T-helper 2 cell treated with Interferon-gamma antibody and Interleukin-4, amounts not matched to agents 5 μg/mL and 100 μg/mL, for 36 hours (primary cell): ENCODE measurements around the gene SIGLEC9.

Source experiments
- DNase-seq: peaks from one replicate; pipeline ENCODE4 v3.0.0; 2021; ENCODE audit warnings: low spot score
- H3K27ac Mint-ChIP-seq: one replicate; pipeline ENCODE4 v1.8.0; 2021; ENCODE audit warnings: mild to moderate bottlenecking, mixed read lengths
- H3K27me3 Mint-ChIP-seq: one replicate; pipeline ENCODE4 v1.8.0; 2021; ENCODE audit warnings: low read depth, mixed read lengths
- H3K36me3 Mint-ChIP-seq: one replicate; pipeline ENCODE4 v1.8.0; 2021; ENCODE audit warnings: low read depth, mixed read lengths
- H3K4me1 Mint-ChIP-seq: one replicate; pipeline ENCODE4 v1.8.0; 2021; ENCODE audit warnings: low read depth, mixed read lengths
- H3K4me3 Mint-ChIP-seq: one replicate; pipeline ENCODE4 v1.8.0; 2022; ENCODE audit warnings: mild to moderate bottlenecking, moderate library complexity, mixed read lengths
- H3K9me3 Mint-ChIP-seq: one replicate; pipeline ENCODE4 v1.8.0; 2021; ENCODE audit warnings: mixed read lengths

Gene SIGLEC9

GRCh38 chr19:51102991-51103390, 21.7 kb upstream of the SIGLEC9 start:
- Mint-ChIP-seq H3K4me1 (peaks cover 15% of the 10 kb centered on the region), H3K27me3 (no peaks in the 10 kb centered on the region), H3K9me3 (no peaks in the 10 kb centered on the region), H3K27ac (no peak overlapping the region), H3K4me3 (no peak overlapping the region), H3K36me3 (peaks cover 28% of the 10 kb centered on the region)
- no peak for DNase-seq

DNA sequence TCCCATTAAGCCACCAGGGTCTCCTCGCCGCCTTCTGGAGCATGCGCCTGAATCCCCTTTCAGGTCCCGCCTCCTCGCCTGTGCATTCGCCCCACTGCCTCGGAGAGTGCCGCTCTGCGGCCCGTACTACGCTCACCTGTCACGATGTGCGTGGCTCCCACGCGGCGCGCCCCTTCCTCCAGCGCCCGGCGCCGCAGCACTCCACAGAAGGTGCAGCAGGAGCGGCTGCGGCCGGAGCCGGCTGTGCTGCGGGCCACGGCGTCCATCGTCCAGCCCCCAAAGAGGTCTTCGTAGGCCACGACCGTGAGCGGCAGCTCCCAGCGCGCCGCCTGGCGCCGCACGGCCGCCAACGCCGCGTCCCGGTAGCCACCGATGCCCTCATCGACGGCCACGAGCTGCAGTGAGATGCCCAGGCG, 20.8 kb upstream of the SIGLEC9 start:
- Mint-ChIP-seq H3K4me1 (peaks cover 20% of the 10 kb centered on the region), H3K27me3 (no peaks in the 10 kb centered on the region), H3K4me3 (no peak overlapping the region), H3K27ac (no peak overlapping the region), H3K9me3 (no peaks in the 10 kb centered on the region), H3K36me3 (peaks cover 28% of the 10 kb centered on the region)
- no peak for DNase-seq

GRCh38 chr19:51107406-51108065, 17.2 kb upstream of the SIGLEC9 start:
- Mint-ChIP-seq H3K9me3 (no peaks in the 10 kb centered on the region), H3K36me3 (peaks cover 11% of the 10 kb centered on the region), H3K27me3 (no peaks in the 10 kb centered on the region), H3K27ac (peak overlapping the region; percentile 96), H3K4me1 (peaks cover 21% of the 10 kb centered on the region), H3K4me3 (peak overlapping the region; percentile 95)
- no peak for DNase-seq

DNA sequence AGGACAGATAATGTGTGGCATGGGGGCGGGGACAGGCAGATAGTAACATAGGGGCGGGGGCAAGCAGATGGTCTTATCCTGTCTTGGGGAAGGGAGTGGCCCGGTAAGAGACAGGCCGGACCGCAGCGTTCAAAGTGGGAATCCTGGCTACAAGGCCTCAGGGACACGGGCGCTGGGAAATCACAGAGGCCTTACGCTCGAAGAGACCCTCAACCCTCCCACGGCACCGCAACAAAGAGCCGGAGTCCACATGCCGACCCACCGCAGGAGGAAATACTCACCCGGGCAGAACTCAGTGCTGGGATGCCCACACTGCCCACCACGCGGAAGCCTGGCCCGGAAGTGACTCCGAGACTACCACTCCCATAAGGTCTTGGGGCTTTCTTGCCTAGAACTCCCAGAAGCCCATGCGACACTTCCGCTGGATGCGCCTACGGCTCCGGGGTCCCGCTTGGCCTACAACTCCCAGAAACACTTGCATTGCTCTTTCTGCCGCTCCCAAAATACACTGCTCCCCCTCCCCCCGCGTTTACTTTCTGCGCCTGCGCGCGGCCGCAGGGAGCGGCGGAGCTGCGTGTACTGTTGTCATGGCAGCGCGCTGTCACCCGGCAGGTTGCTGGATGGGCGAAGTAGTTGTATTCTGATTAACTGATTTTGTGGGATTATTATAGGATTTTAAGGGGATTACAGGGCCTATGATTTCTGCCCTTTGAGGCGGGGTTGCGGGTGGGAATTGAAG, 16.5 kb upstream of the SIGLEC9 start, which contains the start of gene CTU1:
Gene CTU1 (minus strand): TSS at position 344 of the 739 bp plus-strand sequence. CDS start 3,840 bp downstream, outside the sequence.
- peaks cover 21% of the 10 kb centered on the region for H3K4me1 Mint-ChIP-seq
- peak within 1 kb of the TSS; percentile 96 for H3K27ac Mint-ChIP-seq
- peaks cover 8% of the 10 kb centered on the region for H3K36me3 Mint-ChIP-seq
- no peaks in the 10 kb centered on the region for H3K9me3 Mint-ChIP-seq
- H3K27me3 Mint-ChIP-seq, result no peaks in the 10 kb centered on the region
- peak within 1 kb of the TSS; percentile 95 for H3K4me3 Mint-ChIP-seq
- DNase-seq, result peak; percentile 99

GRCh38 chr19:51108805-51109146, 15.9 kb upstream of the SIGLEC9 start:
- no peak for DNase-seq

DNA sequence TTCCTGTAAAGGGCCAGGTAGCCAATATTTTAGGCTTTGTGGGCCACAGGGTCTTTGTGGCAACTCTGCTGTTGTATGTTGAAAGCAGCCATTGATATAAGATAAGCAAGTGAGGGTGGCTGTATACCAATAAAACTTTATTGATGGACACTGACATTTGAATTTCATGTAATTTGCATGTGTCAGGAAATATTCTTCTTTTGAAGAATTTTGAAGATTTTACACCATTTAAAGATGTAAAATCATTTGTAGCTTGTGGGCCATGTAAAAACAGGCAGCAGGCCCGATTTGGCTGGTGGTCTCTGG, 14.1 kb upstream of the SIGLEC9 start:
- no peaks in the 10 kb centered on the region for H3K27me3 Mint-ChIP-seq
- H3K4me3 Mint-ChIP-seq, result no peak overlapping the region
- no peak for DNase-seq
- no peaks in the 10 kb centered on the region for H3K36me3 Mint-ChIP-seq
- H3K9me3 Mint-ChIP-seq, result no peaks in the 10 kb centered on the region
- H3K27ac Mint-ChIP-seq, result no peak overlapping the region
- H3K4me1 Mint-ChIP-seq, result peaks cover 31% of the 10 kb centered on the region

More at GRCh38 chr19:51108805-51109146, 15.9 kb upstream of the SIGLEC9 start:
- peaks cover 21% of the 10 kb centered on the region for H3K4me1 Mint-ChIP-seq
- H3K36me3 Mint-ChIP-seq, result peaks cover 4% of the 10 kb centered on the region
- no peaks in the 10 kb centered on the region for H3K9me3 Mint-ChIP-seq
- H3K27ac Mint-ChIP-seq, result peak overlapping the region; percentile 96
- no peaks in the 10 kb centered on the region for H3K27me3 Mint-ChIP-seq
- H3K4me3 Mint-ChIP-seq, result peak overlapping the region; percentile 95

DNA sequence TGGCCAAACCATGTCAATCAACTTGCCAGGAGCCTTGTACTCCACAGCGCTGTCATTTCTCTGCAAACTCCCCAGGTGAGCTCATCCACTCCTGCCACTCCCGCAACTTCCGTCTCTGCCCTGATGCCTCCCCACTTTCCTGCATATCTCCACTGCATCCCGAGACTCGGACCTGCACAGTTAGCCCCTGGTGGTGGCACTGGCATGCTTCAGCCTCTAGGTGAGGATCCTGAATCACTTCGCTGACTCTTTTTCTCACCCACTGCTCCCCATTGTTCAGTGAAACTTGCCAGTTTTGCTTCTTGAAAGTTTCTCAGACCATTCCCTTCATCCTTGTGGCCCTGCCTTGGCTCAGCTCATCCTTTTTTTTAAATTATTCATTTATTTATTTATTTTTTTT, 13.1 kb upstream of the SIGLEC9 start:
- no peak overlapping the region for H3K4me3 Mint-ChIP-seq
- no peaks in the 10 kb centered on the region for H3K36me3 Mint-ChIP-seq
- H3K27me3 Mint-ChIP-seq, result no peaks in the 10 kb centered on the region
- H3K27ac Mint-ChIP-seq, result no peak overlapping the region
- no peaks in the 10 kb centered on the region for H3K9me3 Mint-ChIP-seq
- DNase-seq, result no peak
- H3K4me1 Mint-ChIP-seq, result peaks cover 31% of the 10 kb centered on the region

DNA sequence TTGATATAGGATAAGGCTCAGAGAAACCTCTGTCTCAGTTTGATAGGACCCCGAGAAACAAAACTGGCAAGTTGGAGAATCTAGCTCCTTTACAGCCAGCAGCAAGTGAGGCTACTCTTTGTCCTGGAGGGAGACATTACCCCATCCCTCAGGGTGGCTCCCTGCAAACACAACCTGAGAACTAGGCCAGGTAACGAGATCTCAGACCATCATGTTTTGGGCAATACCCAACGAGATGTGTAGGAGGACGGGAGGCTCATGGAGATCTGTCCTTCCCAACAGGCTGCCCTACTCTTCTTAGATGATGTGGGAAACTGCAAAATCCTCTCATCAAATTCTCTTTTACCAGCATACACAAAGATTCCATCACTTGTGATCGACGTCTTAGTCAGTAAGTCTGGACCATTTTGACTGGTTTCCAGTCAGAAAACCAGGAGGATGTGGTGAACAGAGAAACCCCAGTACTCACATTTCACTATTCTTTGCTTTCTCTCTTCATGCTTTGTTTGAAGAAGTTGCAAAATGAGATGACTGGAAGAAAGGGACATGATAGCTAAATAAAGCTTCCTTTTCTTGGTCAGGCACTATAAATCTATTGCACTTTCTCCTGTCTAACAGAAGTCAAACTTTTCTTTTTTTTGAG, 10.5 kb upstream of the SIGLEC9 start:
- Mint-ChIP-seq H3K4me3 (peak overlapping the region; percentile 22), H3K27me3 (peaks cover 3% of the 10 kb centered on the region), H3K9me3 (no peaks in the 10 kb centered on the region), H3K36me3 (no peaks in the 10 kb centered on the region), H3K4me1 (peaks cover 21% of the 10 kb centered on the region), H3K27ac (peak overlapping the region; percentile 16)
- peak; percentile 45 for DNase-seq

DNA sequence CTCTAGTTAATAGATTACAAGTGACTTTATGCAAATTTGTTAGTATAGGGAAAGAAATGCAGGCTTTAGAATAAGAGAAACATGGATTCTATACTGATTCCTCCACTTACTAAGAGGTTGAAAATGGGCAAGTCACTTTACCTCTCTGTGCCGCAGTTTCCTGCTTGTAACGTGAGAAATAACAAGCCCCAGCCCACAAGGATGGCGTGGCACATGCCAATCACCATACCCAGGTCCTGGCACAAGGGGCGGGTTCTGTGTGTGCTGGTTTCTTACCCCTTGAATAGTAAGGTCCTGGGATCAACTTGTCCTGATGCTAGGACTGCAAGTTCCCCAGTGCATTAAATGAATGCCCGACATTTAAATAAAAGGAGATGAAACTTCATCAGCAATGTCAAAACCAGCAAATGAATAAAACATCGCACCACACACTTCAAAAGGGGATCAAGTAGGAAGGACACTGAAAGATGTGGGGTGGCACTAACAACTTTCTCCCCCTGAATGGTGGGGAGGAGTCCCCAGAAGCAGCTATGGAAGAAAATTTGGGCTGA, 7.9 kb upstream of the SIGLEC9 start:
- Mint-ChIP-seq H3K4me1 (peaks cover 27% of the 10 kb centered on the region), H3K27me3 (peaks cover 3% of the 10 kb centered on the region), H3K36me3 (no peaks in the 10 kb centered on the region), H3K4me3 (no peak overlapping the region), H3K9me3 (no peaks in the 10 kb centered on the region), H3K27ac (no peak overlapping the region)
- no peak for DNase-seq

- Mint-ChIP-seq H3K27me3 (peaks cover 3% of the 10 kb centered on the region), H3K4me1 (peaks cover 47% of the 10 kb centered on the region), H3K36me3 (no peaks in the 10 kb centered on the region), H3K4me3 (no peak overlapping the region), H3K27ac (no peak overlapping the region), H3K9me3 (no peaks in the 10 kb centered on the region)
- no peak for DNase-seq
Measured at GRCh38 chr19:51119101-51119500, 5.6 kb upstream of the SIGLEC9 start.

GRCh38 chr19:51119611-51120010, 5.1 kb upstream of the SIGLEC9 start:
- Mint-ChIP-seq H3K36me3 (no peaks in the 10 kb centered on the region), H3K27me3 (peaks cover 3% of the 10 kb centered on the region), H3K4me3 (no peak overlapping the region), H3K4me1 (peaks cover 46% of the 10 kb centered on the region), H3K27ac (no peak overlapping the region), H3K9me3 (no peaks in the 10 kb centered on the region)
- DNase-seq, result no peak

DNA sequence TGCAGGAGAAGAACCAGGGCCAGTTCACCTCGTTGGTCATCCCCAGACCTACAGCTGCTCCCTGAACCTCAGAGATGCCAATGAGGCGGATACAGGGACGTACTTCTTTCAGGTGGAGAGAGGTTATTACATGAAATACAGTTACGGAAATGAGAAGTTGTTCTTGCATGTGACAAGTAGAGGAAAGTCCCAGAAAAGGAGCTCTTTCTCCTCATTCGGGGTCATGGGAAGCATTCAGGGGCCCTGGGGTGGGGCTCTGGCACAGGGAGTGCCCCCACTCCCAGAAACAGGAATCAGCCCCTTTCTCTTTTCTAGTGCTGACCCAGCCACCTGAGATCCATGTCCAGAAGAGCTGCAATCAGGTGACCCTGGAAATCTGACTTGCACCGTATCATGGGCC, 4.5 kb upstream of the SIGLEC9 start:
- Mint-ChIP-seq H3K9me3 (no peaks in the 10 kb centered on the region), H3K36me3 (no peaks in the 10 kb centered on the region), H3K4me3 (no peak overlapping the region), H3K4me1 (peaks cover 45% of the 10 kb centered on the region), H3K27me3 (peaks cover 3% of the 10 kb centered on the region), H3K27ac (no peak overlapping the region)
- no peak for DNase-seq

- peaks cover 3% of the 10 kb centered on the region for H3K27me3 Mint-ChIP-seq
- peaks cover 42% of the 10 kb centered on the region for H3K4me1 Mint-ChIP-seq
- no peak overlapping the region for H3K27ac Mint-ChIP-seq
- no peaks in the 10 kb centered on the region for H3K36me3 Mint-ChIP-seq
- no peak overlapping the region for H3K4me3 Mint-ChIP-seq
- no peak for DNase-seq
- H3K9me3 Mint-ChIP-seq, result no peaks in the 10 kb centered on the region
Measured at GRCh38 chr19:51121257-51121656, 3.4 kb upstream of the SIGLEC9 start.
